ENCODE measurements around the gene LRRC7.

DNA sequence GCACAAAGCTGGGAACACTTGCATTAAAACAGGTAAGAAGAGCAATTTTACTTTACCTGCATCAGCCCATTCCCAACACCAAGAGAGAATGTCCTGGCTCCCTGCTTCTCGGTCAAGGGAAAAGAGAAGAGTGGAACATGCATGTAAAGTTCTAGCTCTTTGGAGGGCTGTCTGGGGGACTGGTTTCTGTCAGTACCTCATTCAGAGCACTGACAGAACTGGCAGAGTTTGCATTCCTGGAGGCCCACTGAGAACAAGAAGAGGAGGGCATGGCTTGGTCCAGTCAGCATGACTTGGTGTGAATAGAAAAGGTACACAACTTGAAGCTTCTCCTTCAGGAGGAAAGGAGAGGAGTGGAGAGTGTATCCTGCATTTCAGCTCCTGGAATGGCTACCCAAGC lies 83.9 kb downstream of the LRRC7 start:
- TF ChIP-seq, protein P1, sequence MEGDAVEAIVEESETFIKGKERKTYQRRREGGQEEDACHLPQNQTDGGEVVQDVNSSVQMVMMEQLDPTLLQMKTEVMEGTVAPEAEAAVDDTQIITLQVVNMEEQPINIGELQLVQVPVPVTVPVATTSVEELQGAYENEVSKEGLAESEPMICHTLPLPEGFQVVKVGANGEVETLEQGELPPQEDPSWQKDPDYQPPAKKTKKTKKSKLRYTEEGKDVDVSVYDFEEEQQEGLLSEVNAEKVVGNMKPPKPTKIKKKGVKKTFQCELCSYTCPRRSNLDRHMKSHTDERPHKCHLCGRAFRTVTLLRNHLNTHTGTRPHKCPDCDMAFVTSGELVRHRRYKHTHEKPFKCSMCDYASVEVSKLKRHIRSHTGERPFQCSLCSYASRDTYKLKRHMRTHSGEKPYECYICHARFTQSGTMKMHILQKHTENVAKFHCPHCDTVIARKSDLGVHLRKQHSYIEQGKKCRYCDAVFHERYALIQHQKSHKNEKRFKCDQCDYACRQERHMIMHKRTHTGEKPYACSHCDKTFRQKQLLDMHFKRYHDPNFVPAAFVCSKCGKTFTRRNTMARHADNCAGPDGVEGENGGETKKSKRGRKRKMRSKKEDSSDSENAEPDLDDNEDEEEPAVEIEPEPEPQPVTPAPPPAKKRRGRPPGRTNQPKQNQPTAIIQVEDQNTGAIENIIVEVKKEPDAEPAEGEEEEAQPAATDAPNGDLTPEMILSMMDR (IDR thresholded peaks at IDR 0.05; ENCODE audit: borderline replicate concordance, extremely low read depth, low read length, poor library complexity, severe bottlenecking) = no peak
- TF ChIP-seq EZH2 (IDR thresholded peaks at IDR 0.05; ENCODE audit: borderline replicate concordance, low read depth, low read length, severe bottlenecking) = no peak

Measured in DND-41 (cell line).